Suppressor macrophage treated with lipopolysaccharide for 1 hour (primary cell): ENCODE results near the gene SEC16A.

Source experiments
- DNase-seq, 3 donors: peaks; one replicate each; pipeline ENCODE4 v3.0.0-alpha.2; 2020 to 2022

Gene SEC16A

GRCh38 chr9:136462664-136463063 is 20.2 kb downstream of the SEC16A start:
- DNase-seq = no peak

GRCh38 chr9:136460772-136461325 is 22.0 kb downstream of the SEC16A start:
- no peak for DNase-seq

- no peak for DNase-seq
These were observed 23.4 kb downstream of the SEC16A start for GRCh38 chr9:136459425-136459824.

- DNase-seq = no peak
These were observed 25.5 kb downstream of the SEC16A start for GRCh38 chr9:136457326-136457725.

GRCh38 chr9:136456258-136456657 is 26.6 kb downstream of the SEC16A start:
- DNase-seq = no peak

- no peak for DNase-seq
These were observed 27.5 kb downstream of the SEC16A start for GRCh38 chr9:136455043-136456002.

GRCh38 chr9:136454026-136454796 is 28.6 kb downstream of the SEC16A start:
- no peak for DNase-seq

- DNase-seq = no peak
These were observed 29.5 kb downstream of the SEC16A start for GRCh38 chr9:136453326-136453725.

- no peak for DNase-seq
These were observed 31.5 kb downstream of the SEC16A start for GRCh38 chr9:136451221-136451877.

GRCh38 chr9:136448655-136449054 is 34.2 kb downstream of the SEC16A start:
- DNase-seq = no peak

- no peak for DNase-seq
These were observed 35.6 kb downstream of the SEC16A start for GRCh38 chr9:136447173-136447778.

- no peak for DNase-seq
These were observed 37.0 kb downstream of the SEC16A start for GRCh38 chr9:136445799-136446198.

- no peak for DNase-seq
These were observed 38.7 kb downstream of the SEC16A start for GRCh38 chr9:136444102-136444501.

- DNase-seq = no peak
These were observed 39.2 kb downstream of the SEC16A start for GRCh38 chr9:136443687-136444086.

GRCh38 chr9:136443087-136443486 is 39.8 kb downstream of the SEC16A start:
- no peak for DNase-seq

GRCh38 chr9:136442265-136442664 is 40.6 kb downstream of the SEC16A start:
- DNase-seq = no peak

- DNase-seq = no peak
These were observed 41.1 kb downstream of the SEC16A start for GRCh38 chr9:136441681-136442245.

GRCh38 chr9:136441191-136441680 is 41.6 kb downstream of the SEC16A start:
- DNase-seq = no peak

- peak; percentile 75 to 94 (median 86) for DNase-seq
These were observed 43.1 kb downstream of the SEC16A start, which contains the start of gene INPP5E for GRCh38 chr9:136439481-136440408. TSS of gene INPP5E (minus strand) at chr9:136439845. CDS start at chr9:136439419, 426 bp downstream.
